Globus pallidus (tissue), 1 donor: ENCODE results near the gene FBXL16.

Experiments used
- DNase-seq: peaks from one replicate; pipeline ENCODE4 v3.0.0-alpha.2; 2015; ENCODE audit warnings: low spot score

The FBXL16 gene

GRCh38 chr16:734981-735881 lies 29.6 kb upstream of the FBXL16 start:
- no peak for DNase-seq

GRCh38 chr16:734208-734980 lies 28.8 kb upstream of the FBXL16 start:
- DNase-seq, result no peak

DNA sequence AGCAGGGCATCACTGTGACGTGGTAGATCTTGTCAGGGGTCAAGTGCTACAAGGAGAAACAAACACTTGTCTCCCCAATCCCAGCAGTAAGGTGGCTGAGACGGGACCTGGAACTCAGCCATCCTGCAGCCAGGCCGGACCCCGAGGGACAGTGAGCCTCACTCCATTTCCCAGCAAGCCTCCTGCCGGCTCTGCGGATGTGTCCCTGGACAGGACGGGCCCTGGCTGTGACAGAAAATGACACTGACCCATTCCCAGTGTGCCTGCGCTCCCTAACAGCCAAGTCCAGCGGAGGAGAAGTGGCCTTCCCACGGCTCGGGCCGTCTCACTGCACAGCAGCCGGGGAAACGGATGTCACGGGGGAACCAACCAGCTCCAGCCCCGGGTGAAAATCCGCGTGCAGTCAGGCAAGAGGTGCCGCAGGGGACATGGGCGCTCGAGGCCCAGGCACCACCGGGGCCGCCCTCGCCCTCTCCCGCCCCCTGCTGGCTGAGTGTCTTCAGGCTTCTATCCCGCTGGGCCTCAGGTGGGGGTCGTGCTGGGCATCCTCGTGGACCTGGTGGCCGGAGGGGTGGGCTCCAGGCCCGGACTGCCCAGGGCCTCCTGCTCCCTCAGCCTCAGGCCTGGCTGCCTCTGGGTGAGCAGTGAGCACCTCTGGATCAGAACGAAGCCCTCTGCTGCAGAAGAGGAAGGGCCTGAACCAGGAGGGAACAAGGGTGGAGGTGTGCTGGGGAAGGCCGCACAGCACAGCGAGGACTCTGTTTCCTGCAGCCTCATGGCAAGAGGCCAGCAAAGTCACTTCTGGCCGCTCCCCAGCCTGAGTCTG lies 28.0 kb upstream of the FBXL16 start:
- DNase-seq, result no peak

DNA sequence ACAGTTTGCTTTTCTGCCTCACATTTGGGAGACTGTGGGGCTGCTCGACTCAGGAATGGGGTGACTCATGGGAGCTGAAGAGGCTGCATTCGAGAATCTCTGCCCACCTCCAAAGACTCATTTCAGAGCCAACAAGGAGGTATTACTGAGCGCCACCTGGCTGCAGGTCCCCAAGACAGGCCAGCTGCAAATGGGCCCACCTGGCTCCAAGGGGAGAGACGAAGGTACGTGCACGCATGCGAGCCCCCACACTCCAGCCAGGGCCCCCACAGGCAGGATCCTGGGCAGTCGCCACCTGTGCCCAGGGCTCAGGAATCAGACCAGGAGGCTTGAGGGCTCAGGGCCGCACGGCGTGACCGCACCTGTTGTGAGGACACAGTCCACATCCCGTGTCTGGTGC lies 27.3 kb upstream of the FBXL16 start:
- no peak for DNase-seq

DNA sequence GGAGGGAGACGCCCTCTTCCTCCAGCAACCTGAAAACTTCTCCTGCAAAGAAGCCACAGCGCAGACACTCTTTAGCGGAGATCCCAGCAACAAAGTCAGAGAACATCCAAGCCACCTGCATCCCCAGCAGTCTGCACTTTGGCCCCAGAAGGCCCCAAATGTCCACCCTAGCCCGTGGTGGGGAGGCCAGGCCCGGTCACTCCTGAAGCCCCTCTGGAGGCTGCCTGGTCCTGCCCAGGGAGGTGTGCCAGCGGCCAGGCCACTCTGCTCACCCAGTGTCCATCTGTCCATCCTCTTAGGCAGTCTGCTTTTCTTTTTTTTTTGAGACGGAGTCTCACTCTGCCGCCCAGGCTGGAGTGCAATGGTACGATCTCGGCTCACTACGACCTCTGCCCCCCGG lies 26.7 kb upstream of the FBXL16 start:
- DNase-seq, result no peak

GRCh38 chr16:730666-731509 lies 25.3 kb upstream of the FBXL16 start:
- no peak for DNase-seq

GRCh38 chr16:729768-730665 lies 24.4 kb upstream of the FBXL16 start:
- DNase-seq, result no peak

GRCh38 chr16:728890-729744 lies 23.5 kb upstream of the FBXL16 start:
- no peak for DNase-seq

DNA sequence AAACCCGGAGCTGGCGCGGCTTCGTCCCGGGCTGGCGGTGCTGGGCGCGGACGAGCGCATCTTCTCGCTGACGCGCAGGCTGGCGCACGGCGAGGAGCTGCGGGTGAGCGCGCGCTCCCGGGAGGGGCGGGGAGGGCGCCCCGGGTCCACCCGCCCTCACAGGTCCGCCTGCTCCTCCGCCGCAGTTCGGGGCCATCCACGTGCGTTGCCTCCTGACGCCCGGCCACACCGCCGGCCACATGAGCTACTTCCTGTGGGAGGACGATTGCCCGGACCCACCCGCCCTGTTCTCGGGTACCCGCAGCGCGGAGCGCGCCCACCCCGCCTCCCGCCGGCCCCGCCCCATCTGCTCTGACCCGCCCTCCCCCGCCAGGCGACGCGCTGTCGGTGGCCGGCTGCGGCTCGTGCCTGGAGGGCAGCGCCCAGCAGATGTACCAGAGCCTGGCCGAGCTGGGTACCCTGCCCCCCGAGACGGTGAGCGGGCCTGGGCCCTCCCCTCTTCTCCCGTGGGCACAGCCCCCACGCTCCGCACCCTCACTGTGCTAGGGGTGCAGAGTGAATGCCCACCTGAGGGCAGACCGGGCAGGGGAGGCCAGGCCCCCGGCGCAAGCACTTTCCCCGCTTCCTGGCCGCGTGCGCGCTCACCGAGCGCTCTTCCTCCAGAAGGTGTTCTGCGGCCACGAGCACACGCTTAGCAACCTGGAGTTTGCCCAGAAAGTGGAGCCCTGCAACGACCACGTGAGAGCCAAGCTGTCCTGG lies 22.7 kb upstream of the FBXL16 start:
- DNase-seq, result peak; percentile 56

- no peak for DNase-seq
Measured at GRCh38 chr16:727291-727977, 21.8 kb upstream of the FBXL16 start.

DNA sequence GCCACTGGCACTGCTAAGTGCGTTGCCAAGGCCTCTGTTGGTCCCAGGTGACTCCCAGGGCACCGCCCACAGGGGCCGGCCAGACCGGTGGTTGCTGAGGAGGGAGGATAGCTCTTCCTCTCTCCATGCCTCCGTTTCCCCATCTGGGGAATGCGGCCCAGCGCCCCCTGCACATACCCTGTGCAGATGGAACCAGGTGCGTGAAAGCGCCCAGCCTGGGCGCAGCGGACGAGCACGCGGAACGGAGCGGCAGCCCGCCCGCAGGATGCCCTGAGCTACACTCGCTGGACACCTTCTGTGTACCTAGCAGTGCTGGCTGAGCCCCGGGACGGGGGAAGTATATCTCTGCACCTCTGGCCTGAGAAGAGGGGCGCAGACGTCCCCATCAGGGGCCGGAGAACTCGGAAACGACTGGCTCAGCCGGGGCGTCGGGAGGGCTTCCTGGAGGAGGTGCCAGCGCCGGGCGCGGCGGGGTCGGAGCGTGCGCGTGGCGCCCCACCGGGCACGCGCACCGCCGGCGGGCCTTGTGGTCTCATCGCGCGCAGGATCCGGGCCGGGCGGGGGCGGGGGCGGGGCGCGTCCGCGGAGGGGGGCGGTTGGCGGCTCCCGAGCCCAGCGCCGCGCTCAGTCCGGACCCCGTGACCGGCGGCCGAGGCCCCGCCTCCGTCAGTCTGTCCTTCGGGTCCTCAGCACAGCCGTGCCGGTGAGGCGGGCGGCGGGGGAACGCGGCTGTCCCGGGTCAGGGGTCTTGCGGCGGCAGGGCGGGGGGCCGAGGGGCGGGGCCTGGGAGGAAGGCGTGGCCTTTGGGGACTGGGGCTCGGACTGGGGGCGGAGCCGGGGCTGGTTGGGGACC lies 21.1 kb upstream of the FBXL16 start, which contains the start of the genes CCDC78 and HAGHL:
CCDC78 (minus strand) TSS at position 6 of the 853 bp plus-strand sequence. CDS start 76 bp downstream, outside the sequence.
HAGHL (plus strand) TSS at position 669 of the 853 bp plus-strand sequence. CDS start 404 bp downstream, outside the sequence.
- DNase-seq, result peak; percentile 41

- no peak for DNase-seq
Measured at GRCh38 chr16:726188-726437, 20.5 kb upstream of the FBXL16 start.

DNA sequence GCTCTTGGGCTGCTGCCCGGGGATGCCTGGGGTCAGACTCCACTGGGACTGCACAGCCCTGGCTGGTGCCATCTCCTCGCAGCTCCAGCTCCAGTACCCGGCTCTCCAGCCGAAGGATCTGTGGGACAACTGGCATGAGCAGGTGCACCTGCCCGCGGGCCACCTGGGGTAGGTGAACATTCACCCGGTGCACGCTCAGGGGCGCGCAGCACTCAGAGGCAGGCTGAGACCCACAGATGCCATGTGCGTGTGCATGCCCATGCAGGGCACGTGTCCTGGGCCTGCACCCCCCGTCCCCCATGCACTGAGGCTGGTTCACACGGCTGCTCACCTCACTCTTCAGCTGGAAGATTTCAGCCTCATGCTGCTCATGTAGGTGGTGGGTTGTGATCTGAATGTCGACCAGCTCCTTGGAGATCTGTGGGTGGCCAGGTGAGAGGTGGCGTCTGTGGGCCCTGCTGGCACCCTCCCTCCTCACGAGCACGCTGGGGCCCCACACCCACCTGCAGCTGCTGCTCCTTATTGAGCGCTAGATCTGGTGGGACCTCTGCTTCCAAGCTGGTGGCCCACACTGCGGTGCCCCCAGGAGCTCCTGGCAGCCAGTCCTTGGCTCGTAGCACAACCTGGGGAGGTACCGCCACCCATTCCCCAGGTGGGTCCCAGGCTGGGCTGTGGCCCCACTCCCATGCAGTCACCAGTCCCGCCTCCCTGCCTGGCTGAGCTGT lies 20.0 kb upstream of the FBXL16 start:
- no peak for DNase-seq

GRCh38 chr16:725041-725376 lies 19.4 kb upstream of the FBXL16 start:
- no peak for DNase-seq

GRCh38 chr16:724188-725040 lies 18.8 kb upstream of the FBXL16 start:
- no peak for DNase-seq

GRCh38 chr16:723695-724094 lies 18.1 kb upstream of the FBXL16 start:
- no peak for DNase-seq
